ENCODE measurements around the gene SLC15A2. TPM values are rescaled to one million over a fixed set of nuclear protein-coding genes. Genes with fewer than 3 reads are reported as not detected.

The SLC15A2 gene
- total RNA-seq, 2 experiments from 2014 or later: 0.69 to 0.75 TPM

DNA sequence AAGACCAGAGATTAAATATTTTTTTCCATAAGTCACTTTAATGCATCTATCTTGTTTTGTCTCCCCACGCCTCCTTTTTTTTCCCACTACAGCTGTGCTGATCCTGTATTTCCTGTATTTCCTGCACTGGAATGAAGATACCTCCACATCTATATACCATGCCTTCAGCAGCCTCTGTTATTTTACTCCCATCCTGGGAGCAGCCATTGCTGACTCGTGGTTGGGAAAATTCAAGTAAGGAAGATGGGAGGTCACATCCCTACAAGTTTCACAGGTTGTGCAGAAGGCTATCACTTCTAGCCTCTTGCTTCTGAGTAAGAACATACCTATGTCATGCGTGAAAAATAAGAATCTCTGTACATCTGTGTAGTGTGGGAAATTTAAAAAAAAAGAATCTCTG is 3.1 kb downstream of the SLC15A2 start:
- Histone ChIP-seq H3K4me1 (ENCODE audit: insufficient read depth, low read length) (no peaks in the 10 kb centered on the region), H3K9me3 (ENCODE audit: control insufficient read depth in 1 of 2, insufficient read depth in 1 of 2, low read length in 2 of 2) (no peaks in the 10 kb centered on the region), H3K27me3 (ENCODE audit: control insufficient read depth in 1 of 2, insufficient read depth in 2 of 2, low read length in 2 of 2) (no peaks in the 10 kb centered on the region), H3K36me3 (ENCODE audit: insufficient read depth, low read length) (no peaks in the 10 kb centered on the region), H3K4me3 (ENCODE audit: low read length) (no peak overlapping the region), H3K27ac (ENCODE audit: low read depth in 1 of 2, low read length in 2 of 2) (no peak overlapping the region)
- intact Hi-C loops (cut with DNase I, micrococcal nuclease): no loop called here
- Mint-ChIP-seq H3K27ac (no peak overlapping the region), H3K4me1 (ENCODE audit: low read depth) (no peaks in the 10 kb centered on the region), H3K4me3 (no peak overlapping the region), H3K36me3 (ENCODE audit: low read depth) (peaks cover 5% of the 10 kb centered on the region), H3K9me3 (no peaks in the 10 kb centered on the region), H3K27me3 (no peaks in the 10 kb centered on the region)
- DNase-seq (no peak), ATAC-seq (ENCODE audit: poor library complexity) (no peak)
- ChIA-PET POLR2A (no interaction called here), CTCF (interaction anchor here (0.6 kb wide), 1 partner anchor 366 kb away, joined by 3 read pairs; no protein-coding TSS in a partner anchor)
- TF ChIP-seq, protein P1, sequence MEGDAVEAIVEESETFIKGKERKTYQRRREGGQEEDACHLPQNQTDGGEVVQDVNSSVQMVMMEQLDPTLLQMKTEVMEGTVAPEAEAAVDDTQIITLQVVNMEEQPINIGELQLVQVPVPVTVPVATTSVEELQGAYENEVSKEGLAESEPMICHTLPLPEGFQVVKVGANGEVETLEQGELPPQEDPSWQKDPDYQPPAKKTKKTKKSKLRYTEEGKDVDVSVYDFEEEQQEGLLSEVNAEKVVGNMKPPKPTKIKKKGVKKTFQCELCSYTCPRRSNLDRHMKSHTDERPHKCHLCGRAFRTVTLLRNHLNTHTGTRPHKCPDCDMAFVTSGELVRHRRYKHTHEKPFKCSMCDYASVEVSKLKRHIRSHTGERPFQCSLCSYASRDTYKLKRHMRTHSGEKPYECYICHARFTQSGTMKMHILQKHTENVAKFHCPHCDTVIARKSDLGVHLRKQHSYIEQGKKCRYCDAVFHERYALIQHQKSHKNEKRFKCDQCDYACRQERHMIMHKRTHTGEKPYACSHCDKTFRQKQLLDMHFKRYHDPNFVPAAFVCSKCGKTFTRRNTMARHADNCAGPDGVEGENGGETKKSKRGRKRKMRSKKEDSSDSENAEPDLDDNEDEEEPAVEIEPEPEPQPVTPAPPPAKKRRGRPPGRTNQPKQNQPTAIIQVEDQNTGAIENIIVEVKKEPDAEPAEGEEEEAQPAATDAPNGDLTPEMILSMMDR (IDR thresholded peaks at IDR 0.05): no peak

DNA sequence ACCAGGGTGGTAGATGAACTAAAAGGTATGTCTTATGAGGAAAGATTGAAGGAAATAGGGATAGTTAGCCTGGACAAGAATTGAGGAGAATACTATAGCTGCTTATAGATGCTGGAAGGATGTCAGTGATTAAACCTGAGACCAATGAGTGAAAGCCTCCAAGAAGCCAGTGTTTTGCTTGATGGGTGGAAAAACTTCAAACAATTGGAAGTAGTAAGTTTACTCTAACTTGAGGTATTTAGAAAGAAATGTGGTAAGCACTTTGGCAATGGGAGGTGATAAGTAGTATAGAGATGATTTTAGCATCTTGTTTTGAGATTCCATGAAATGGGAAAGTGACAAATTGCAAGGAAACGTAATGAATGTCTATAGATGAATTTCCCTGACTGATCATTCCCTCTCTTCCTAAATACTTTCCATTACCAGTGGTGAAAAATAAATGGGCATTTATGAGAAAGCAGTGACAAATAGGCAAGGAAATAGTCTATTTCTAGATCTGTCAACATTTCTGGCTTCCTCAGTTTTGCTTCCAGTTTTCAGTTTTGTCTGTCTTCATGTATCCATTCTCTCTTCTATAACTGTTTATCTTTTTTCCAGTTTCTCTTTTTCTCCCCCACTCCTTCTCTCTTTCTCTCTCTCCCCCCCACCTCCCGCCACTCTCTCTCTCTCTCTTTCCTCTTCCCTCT is 19.2 kb downstream of the SLC15A2 start:
- no peaks in the 10 kb centered on the region for H3K36me3 ChIP-seq (ENCODE audit: insufficient read depth, low read length)
- no peak overlapping the region for H3K27ac Mint-ChIP-seq
- H3K4me3 ChIP-seq (ENCODE audit: low read length): no peak overlapping the region
- H3K27ac ChIP-seq (ENCODE audit: low read depth in 1 of 2, low read length in 2 of 2): no peak overlapping the region
- H3K4me3 Mint-ChIP-seq: no peak overlapping the region
- H3K9me3 ChIP-seq (ENCODE audit: control insufficient read depth in 1 of 2, insufficient read depth in 1 of 2, low read length in 2 of 2): no peaks in the 10 kb centered on the region
- ChIA-PET CTCF (no interaction called here), POLR2A (no interaction called here)
- peaks cover 5% of the 10 kb centered on the region for H3K9me3 Mint-ChIP-seq
- H3K27me3 ChIP-seq (ENCODE audit: control insufficient read depth in 1 of 2, insufficient read depth in 2 of 2, low read length in 2 of 2): no peaks in the 10 kb centered on the region
- H3K27me3 Mint-ChIP-seq: no peaks in the 10 kb centered on the region
- no peaks in the 10 kb centered on the region for H3K4me1 Mint-ChIP-seq (ENCODE audit: low read depth)
- DNase-seq: no peak
- TF ChIP-seq, protein P1 (IDR thresholded peaks at IDR 0.05): no peak
- intact Hi-C loops (cut with DNase I, micrococcal nuclease): no loop called here
- no peaks in the 10 kb centered on the region for H3K4me1 ChIP-seq (ENCODE audit: insufficient read depth, low read length)
- no peak for ATAC-seq (ENCODE audit: poor library complexity)
- H3K36me3 Mint-ChIP-seq (ENCODE audit: low read depth): peaks cover 22% of the 10 kb centered on the region

DNA sequence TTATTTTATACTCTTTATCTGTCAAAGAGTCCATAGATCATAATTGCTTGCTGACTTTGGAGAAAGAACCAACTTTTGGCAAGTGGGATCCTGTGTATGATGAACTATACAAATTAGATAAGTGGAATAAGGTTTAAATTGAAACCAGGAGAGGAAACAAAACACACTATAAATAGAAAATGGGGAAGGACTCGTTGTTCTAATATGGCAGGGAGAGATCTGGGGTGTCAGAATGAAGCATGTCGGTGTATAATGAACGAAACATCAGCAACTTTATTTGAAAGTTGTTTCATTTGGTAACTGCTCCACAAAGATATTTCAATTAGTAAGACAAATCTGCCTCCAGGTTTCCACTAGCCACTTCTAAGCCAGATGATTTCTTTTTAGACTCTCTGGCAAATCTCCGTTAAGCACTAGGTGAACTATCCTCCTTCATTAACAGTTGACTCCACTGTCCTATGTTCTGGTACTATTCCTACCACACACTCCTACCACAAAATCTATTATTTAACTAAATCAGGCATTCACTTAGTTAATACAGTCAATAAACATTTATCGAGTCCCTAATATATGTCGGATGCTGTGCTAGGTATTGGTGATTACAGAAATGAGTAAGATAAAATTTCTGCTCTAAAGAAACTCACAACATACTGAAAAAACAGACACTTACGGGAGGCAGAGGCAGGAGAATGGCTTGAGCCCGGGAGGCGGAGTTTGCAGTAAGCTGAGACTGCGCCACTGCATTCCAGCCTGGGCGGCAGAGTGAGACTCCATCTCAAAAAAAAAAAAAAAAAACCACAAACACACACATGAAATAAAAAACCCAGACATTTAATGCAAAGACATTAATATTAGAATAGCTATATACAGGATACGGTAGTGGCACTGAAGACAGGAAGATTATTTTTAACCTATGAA is 20.1 kb downstream of the SLC15A2 start:
- Mint-ChIP-seq H3K9me3 (peaks cover 3% of the 10 kb centered on the region), H3K27ac (no peak overlapping the region), H3K27me3 (no peaks in the 10 kb centered on the region), H3K4me3 (no peak overlapping the region), H3K4me1 (ENCODE audit: low read depth) (no peaks in the 10 kb centered on the region), H3K36me3 (ENCODE audit: low read depth) (peaks cover 17% of the 10 kb centered on the region)
- Histone ChIP-seq H3K4me1 (ENCODE audit: insufficient read depth, low read length) (no peaks in the 10 kb centered on the region), H3K27me3 (ENCODE audit: control insufficient read depth in 1 of 2, insufficient read depth in 2 of 2, low read length in 2 of 2) (no peaks in the 10 kb centered on the region), H3K4me3 (ENCODE audit: low read length) (no peak overlapping the region), H3K27ac (ENCODE audit: low read depth in 1 of 2, low read length in 2 of 2) (no peak overlapping the region), H3K36me3 (ENCODE audit: insufficient read depth, low read length) (no peaks in the 10 kb centered on the region), H3K9me3 (ENCODE audit: control insufficient read depth in 1 of 2, insufficient read depth in 1 of 2, low read length in 2 of 2) (no peaks in the 10 kb centered on the region)
- ATAC-seq (ENCODE audit: poor library complexity) (no peak), DNase-seq (no peak)
- TF ChIP-seq, protein P1 (IDR thresholded peaks at IDR 0.05): no peak
- intact Hi-C loops (cut with DNase I, micrococcal nuclease): no loop called here
- POLR2A ChIA-PET: no interaction called here
- CTCF ChIA-PET: interaction anchor here (0.6 kb wide), 1 partner anchor 30 kb away, joined by 3 read pairs; no protein-coding TSS in a partner anchor

All from CD4-positive, alpha-beta T cell (primary cell).